Neural crest cell (in vitro differentiated cells): ENCODE results near the gene SHFL. TPM values are rescaled to one million over a fixed set of nuclear protein-coding genes. Genes with fewer than 3 reads are reported as not detected.

Experiments
- DNase-seq: peaks from one replicate; pipeline ENCODE4 v3.0.0; 2021; ENCODE audit warnings: low read depth, mixed read lengths, low spot score
- H3K27ac Mint-ChIP-seq: one replicate; pipeline ENCODE4 v1.8.0; 2021; ENCODE audit warnings: mild to moderate bottlenecking, mixed read lengths; ENCODE audit not compliant: unreplicated experiment
- H3K27me3 Mint-ChIP-seq: 2 replicates; pipeline ENCODE4 v1.8.0; 2021; ENCODE audit warnings: low read depth, mild to moderate bottlenecking, mixed read lengths
- H3K36me3 Mint-ChIP-seq: 2 replicates; pipeline ENCODE4 v1.8.0; 2021; ENCODE audit warnings: low read depth, mild to moderate bottlenecking, mixed read lengths
- H3K4me1 Mint-ChIP-seq: 2 replicates; pipeline ENCODE4 v1.8.0; 2021; ENCODE audit warnings: mixed read lengths
- H3K4me3 Mint-ChIP-seq: one replicate; pipeline ENCODE4 v1.8.0; 2021; ENCODE audit warnings: mild to moderate bottlenecking, mixed read lengths
- H3K9me3 Mint-ChIP-seq: 2 replicates; pipeline ENCODE4 v1.8.0; 2021; ENCODE audit warnings: mixed read lengths
- CTCF ChIP-seq: fragments of 200-600 bp; sonication (generic); conservative IDR thresholded peaks from 2 replicates; pipeline ENCODE4 v1.5.0; 2021; ENCODE audit warnings: antibody characterized with exemption, mild to moderate bottlenecking
- total RNA-seq: library from RNA; stranded (reverse); gene quantifications from 2 replicates; pipeline ENCODE4 v1.2.1, GENCODE V29; 2021

Gene SHFL
- total RNA-seq, 1 donor from 2014 or later = 0.89 TPM

DNA sequence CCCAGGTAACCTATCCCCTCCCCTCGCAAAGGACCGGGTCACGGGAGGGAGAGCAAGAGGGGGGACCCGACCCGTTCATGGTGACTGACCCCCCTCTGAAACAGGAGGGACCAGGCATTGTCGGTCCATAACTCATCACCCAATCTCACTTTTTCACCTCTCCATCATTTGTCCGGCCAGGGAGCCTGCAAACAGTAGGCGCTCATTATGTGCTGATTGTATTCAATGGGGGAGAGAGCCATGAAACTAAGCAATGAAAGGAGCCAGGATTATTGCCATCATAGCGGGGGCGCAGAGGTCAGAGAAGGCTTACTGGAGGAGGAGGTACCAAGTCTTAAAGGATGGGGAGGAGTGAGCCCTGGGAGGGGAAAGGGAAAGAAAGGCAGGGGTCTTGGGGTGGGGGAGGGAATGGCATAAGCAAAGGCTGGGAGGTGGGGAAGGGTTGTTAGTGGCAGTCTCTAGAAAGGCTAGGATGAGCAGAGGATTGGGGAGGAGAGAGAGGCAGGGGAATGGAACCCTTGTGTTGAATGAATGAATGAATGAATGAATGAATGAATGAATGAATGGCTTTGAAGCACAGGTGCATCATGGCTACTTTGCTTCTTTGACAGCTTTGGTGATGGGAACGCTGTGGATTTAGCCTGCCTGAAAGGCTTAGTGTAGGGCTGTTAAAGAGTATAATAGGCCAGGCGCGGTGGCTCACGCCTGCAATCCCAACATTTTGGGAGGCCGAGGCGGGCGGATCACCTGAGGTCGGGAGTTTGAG, 1.4 kb downstream of the SHFL start:
- no peaks in the 10 kb centered on the region for H3K36me3 Mint-ChIP-seq

GRCh38 chr19:10088949-10089554, 2.9 kb downstream of the SHFL start:
- Mint-ChIP-seq H3K9me3 (no peaks in the 10 kb centered on the region), H3K27me3 (peaks cover 49% of the 10 kb centered on the region), H3K4me1 (no peaks in the 10 kb centered on the region), H3K27ac (no peak overlapping the region), H3K36me3 (no peaks in the 10 kb centered on the region), H3K4me3 (no peak overlapping the region)
- DNase-seq = no peak
- no peak for TF ChIP-seq CTCF

More for the DNA sequence above, 1.4 kb downstream of the SHFL start:
- H3K4me3 Mint-ChIP-seq = peak overlapping the region; percentile 70
- H3K27ac Mint-ChIP-seq = no peak overlapping the region
- no peak for DNase-seq
- no peaks in the 10 kb centered on the region for H3K9me3 Mint-ChIP-seq
- H3K4me1 Mint-ChIP-seq = no peaks in the 10 kb centered on the region
- peaks cover 54% of the 10 kb centered on the region for H3K27me3 Mint-ChIP-seq
- no peak for TF ChIP-seq CTCF

DNA sequence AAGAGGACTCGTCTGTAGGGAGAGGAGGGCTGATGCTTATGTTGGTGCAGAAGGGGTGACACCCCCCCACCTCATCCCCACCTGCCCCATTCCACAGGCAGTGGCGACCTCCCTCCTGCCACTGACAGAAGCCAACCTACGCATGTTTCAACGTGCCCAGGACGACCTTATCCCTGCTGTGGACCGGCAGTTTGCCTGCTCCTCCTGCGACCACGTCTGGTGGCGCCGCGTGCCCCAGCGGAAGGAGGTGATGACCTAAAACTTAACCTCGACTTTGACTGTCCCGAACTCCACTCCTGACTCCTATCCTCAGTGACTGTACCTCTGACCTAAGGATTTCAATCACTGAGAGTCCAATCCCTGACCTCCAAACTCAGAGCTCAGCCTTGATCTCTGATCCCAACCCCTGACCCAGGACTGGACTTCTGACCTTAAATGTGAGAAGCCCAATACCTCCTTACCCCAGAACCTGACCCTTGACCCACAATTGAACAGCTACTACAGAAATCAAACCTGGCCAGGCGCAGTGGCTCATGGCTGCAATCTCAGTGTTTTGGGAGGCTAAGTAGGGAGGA, 3.8 kb downstream of the SHFL start:
- DNase-seq = no peak
- H3K27ac Mint-ChIP-seq = no peak overlapping the region
- no peaks in the 10 kb centered on the region for H3K9me3 Mint-ChIP-seq
- H3K4me1 Mint-ChIP-seq = no peaks in the 10 kb centered on the region
- no peak overlapping the region for H3K4me3 Mint-ChIP-seq
- H3K36me3 Mint-ChIP-seq = no peaks in the 10 kb centered on the region
- TF ChIP-seq CTCF = no peak
- peaks cover 46% of the 10 kb centered on the region for H3K27me3 Mint-ChIP-seq

DNA sequence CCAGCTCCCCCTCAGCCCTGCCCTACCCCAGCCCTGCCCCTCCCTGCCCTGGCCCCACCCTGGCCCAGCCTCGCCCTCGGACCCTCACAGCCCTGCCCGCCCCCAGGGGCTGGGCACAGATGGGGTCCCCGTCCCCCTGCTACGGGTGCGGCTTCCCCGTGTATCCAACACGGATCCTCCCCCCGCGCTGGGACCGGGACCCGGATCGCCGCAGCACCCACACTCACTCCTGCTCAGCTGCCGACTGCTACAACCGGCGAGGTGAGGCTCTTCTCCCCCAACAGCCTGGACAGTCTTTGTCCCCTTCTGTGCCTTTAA, 5.2 kb downstream of the SHFL start:
- no peak for TF ChIP-seq CTCF
- no peaks in the 10 kb centered on the region for H3K9me3 Mint-ChIP-seq
- peaks cover 42% of the 10 kb centered on the region for H3K27me3 Mint-ChIP-seq
- H3K27ac Mint-ChIP-seq = no peak overlapping the region
- no peak overlapping the region for H3K4me3 Mint-ChIP-seq
- no peaks in the 10 kb centered on the region for H3K36me3 Mint-ChIP-seq
- no peaks in the 10 kb centered on the region for H3K4me1 Mint-ChIP-seq
- DNase-seq = no peak

GRCh38 chr19:10091895-10092641, 6.0 kb downstream of the SHFL start:
- no peaks in the 10 kb centered on the region for H3K9me3 Mint-ChIP-seq

More at GRCh38 chr19:10091895-10092641, 6.0 kb downstream of the SHFL start:
- peaks cover 37% of the 10 kb centered on the region for H3K27me3 Mint-ChIP-seq
- TF ChIP-seq CTCF = no peak
- no peaks in the 10 kb centered on the region for H3K36me3 Mint-ChIP-seq
- H3K4me1 Mint-ChIP-seq = no peaks in the 10 kb centered on the region
- DNase-seq = no peak
- no peak overlapping the region for H3K27ac Mint-ChIP-seq
- H3K4me3 Mint-ChIP-seq = no peak overlapping the region
